Measurements from ENCODE around the gene CDHR2.
"Not testable (repeated sequence)": the region's sequence is repeated elsewhere in the genome, so short reads cannot be mapped to it uniquely, and the experiment has no call there.

The CDHR2 gene

GRCh38 chr5:176543428-176544182 lies 5.5 kb upstream of the CDHR2 start:
- H3K27ac ChIP-seq (ENCODE audit: low read length): no peak overlapping the region
- H3K9ac ChIP-seq (ENCODE audit: low read depth, low read length): peak overlapping the region; percentile 72; the same call in 1 of the 2 replicates
- H3K36me3 ChIP-seq (ENCODE audit: insufficient read depth, low read depth, low read length): no peaks in the 10 kb centered on the region
- H3K9me3 ChIP-seq (ENCODE audit: insufficient read depth, low read depth, low read length): no peaks in the 10 kb centered on the region
- H3K4me1 ChIP-seq (ENCODE audit: insufficient read depth, low read length): peaks cover 14% of the 10 kb centered on the region
- H3K4me3 ChIP-seq (ENCODE audit: low read length): peak overlapping the region; percentile 92
- peaks cover 25% of the 10 kb centered on the region; the same call in 1 of the 2 replicates for H3K27me3 ChIP-seq (ENCODE audit: insufficient read depth, low read length)

- Histone ChIP-seq H3K4me1 (ENCODE audit: insufficient read depth, low read length) (peaks cover 14% of the 10 kb centered on the region), H3K36me3 (ENCODE audit: insufficient read depth, low read depth, low read length) (no peaks in the 10 kb centered on the region), H3K27me3 (ENCODE audit: insufficient read depth, low read length) (peaks cover 25% of the 10 kb centered on the region; the same call in 1 of the 2 replicates), H3K27ac (ENCODE audit: low read length) (no peak overlapping the region), H3K9me3 (ENCODE audit: insufficient read depth, low read depth, low read length) (no peaks in the 10 kb centered on the region), H3K9ac (ENCODE audit: low read depth, low read length) (no peak overlapping the region), H3K4me3 (ENCODE audit: low read length) (no peak overlapping the region)
These were observed 3.8 kb upstream of the CDHR2 start for GRCh38 chr5:176545388-176545736.

GRCh38 chr5:176545737-176546509 lies 3.2 kb upstream of the CDHR2 start:
- no peak overlapping the region for H3K27ac ChIP-seq (ENCODE audit: low read length)
- no peak overlapping the region for H3K9ac ChIP-seq (ENCODE audit: low read depth, low read length)
- H3K9me3 ChIP-seq (ENCODE audit: insufficient read depth, low read depth, low read length): no peaks in the 10 kb centered on the region
- H3K4me3 ChIP-seq (ENCODE audit: low read length): no peak overlapping the region
- H3K27me3 ChIP-seq (ENCODE audit: insufficient read depth, low read length): peaks cover 25% of the 10 kb centered on the region; the same call in 1 of the 2 replicates
- no peaks in the 10 kb centered on the region for H3K36me3 ChIP-seq (ENCODE audit: insufficient read depth, low read depth, low read length)
- H3K4me1 ChIP-seq (ENCODE audit: insufficient read depth, low read length): peaks cover 13% of the 10 kb centered on the region

- Histone ChIP-seq H3K9ac (ENCODE audit: low read depth, low read length) (no peak overlapping the region), H3K27me3 (ENCODE audit: insufficient read depth, low read length) (peaks cover 14% of the 10 kb centered on the region; the same call in 1 of the 2 replicates), H3K36me3 (ENCODE audit: insufficient read depth, low read depth, low read length) (no peaks in the 10 kb centered on the region), H3K4me1 (ENCODE audit: insufficient read depth, low read length) (no peaks in the 10 kb centered on the region), H3K9me3 (ENCODE audit: insufficient read depth, low read depth, low read length) (no peaks in the 10 kb centered on the region), H3K27ac (ENCODE audit: low read length) (no peak overlapping the region), H3K4me3 (ENCODE audit: low read length) (no peak overlapping the region)
These were observed 1.3 kb upstream of the CDHR2 start for GRCh38 chr5:176547802-176548201.

- no peak overlapping the region for H3K27ac ChIP-seq (ENCODE audit: low read length)
- no peak overlapping the region for H3K4me3 ChIP-seq (ENCODE audit: low read length)
- no peaks in the 10 kb centered on the region for H3K9me3 ChIP-seq (ENCODE audit: insufficient read depth, low read depth, low read length)
- no peak overlapping the region for H3K9ac ChIP-seq (ENCODE audit: low read depth, low read length)
- peaks cover 8% of the 10 kb centered on the region for H3K4me1 ChIP-seq (ENCODE audit: insufficient read depth, low read length)
- no peaks in the 10 kb centered on the region for H3K36me3 ChIP-seq (ENCODE audit: insufficient read depth, low read depth, low read length)
- peaks cover 4% of the 10 kb centered on the region; the same call in 1 of the 2 replicates for H3K27me3 ChIP-seq (ENCODE audit: insufficient read depth, low read length)
These were observed 729 bp downstream of the CDHR2 start for GRCh38 chr5:176549871-176550270.

- Histone ChIP-seq H3K4me1 (ENCODE audit: insufficient read depth, low read length) (peaks cover 8% of the 10 kb centered on the region), H3K9me3 (ENCODE audit: insufficient read depth, low read depth, low read length) (no peaks in the 10 kb centered on the region), H3K4me3 (ENCODE audit: low read length) (no peak overlapping the region), H3K36me3 (ENCODE audit: insufficient read depth, low read depth, low read length) (no peaks in the 10 kb centered on the region), H3K27ac (ENCODE audit: low read length) (no peak overlapping the region), H3K27me3 (ENCODE audit: insufficient read depth, low read length) (no peaks in the 10 kb centered on the region), H3K9ac (ENCODE audit: low read depth, low read length) (no peak overlapping the region)
These were observed 1.2 kb downstream of the CDHR2 start for GRCh38 chr5:176550275-176550831.

GRCh38 chr5:176550937-176551336 lies 1.8 kb downstream of the CDHR2 start:
- not testable (repeated sequence) for H3K4me3 ChIP-seq (ENCODE audit: low read length); H3K9me3 ChIP-seq (ENCODE audit: insufficient read depth, low read depth, low read length); H3K27ac ChIP-seq (ENCODE audit: low read length); H3K4me1 ChIP-seq (ENCODE audit: insufficient read depth, low read length); H3K9ac ChIP-seq (ENCODE audit: low read depth, low read length); H3K36me3 ChIP-seq (ENCODE audit: insufficient read depth, low read depth, low read length); H3K27me3 ChIP-seq (ENCODE audit: insufficient read depth, low read length)

- no peaks in the 10 kb centered on the region for H3K36me3 ChIP-seq (ENCODE audit: insufficient read depth, low read depth, low read length)
- no peak overlapping the region for H3K4me3 ChIP-seq (ENCODE audit: low read length)
- no peak overlapping the region for H3K9ac ChIP-seq (ENCODE audit: low read depth, low read length)
- no peaks in the 10 kb centered on the region for H3K9me3 ChIP-seq (ENCODE audit: insufficient read depth, low read depth, low read length)
- H3K27me3 ChIP-seq (ENCODE audit: insufficient read depth, low read length): no peaks in the 10 kb centered on the region
- H3K27ac ChIP-seq (ENCODE audit: low read length): no peak overlapping the region
- H3K4me1 ChIP-seq (ENCODE audit: insufficient read depth, low read length): peaks cover 8% of the 10 kb centered on the region
These were observed 3.3 kb downstream of the CDHR2 start for GRCh38 chr5:176552332-176552869.

- no peaks in the 10 kb centered on the region for H3K9me3 ChIP-seq (ENCODE audit: insufficient read depth, low read depth, low read length)
- H3K9ac ChIP-seq (ENCODE audit: low read depth, low read length): no peak overlapping the region
- H3K27me3 ChIP-seq (ENCODE audit: insufficient read depth, low read length): no peaks in the 10 kb centered on the region
- peaks cover 8% of the 10 kb centered on the region for H3K4me1 ChIP-seq (ENCODE audit: insufficient read depth, low read length)
- H3K4me3 ChIP-seq (ENCODE audit: low read length): no peak overlapping the region
- H3K27ac ChIP-seq (ENCODE audit: low read length): no peak overlapping the region
- no peaks in the 10 kb centered on the region for H3K36me3 ChIP-seq (ENCODE audit: insufficient read depth, low read depth, low read length)
These were observed 4.3 kb downstream of the CDHR2 start for GRCh38 chr5:176553260-176554085.

GRCh38 chr5:176557846-176558245 lies 8.7 kb downstream of the CDHR2 start:
- Histone ChIP-seq H3K27ac (ENCODE audit: low read length) (no peak overlapping the region), H3K27me3 (ENCODE audit: insufficient read depth, low read length) (no peaks in the 10 kb centered on the region), H3K36me3 (ENCODE audit: insufficient read depth, low read depth, low read length) (no peaks in the 10 kb centered on the region), H3K9me3 (ENCODE audit: insufficient read depth, low read depth, low read length) (no peaks in the 10 kb centered on the region), H3K4me3 (ENCODE audit: low read length) (no peak overlapping the region), H3K9ac (ENCODE audit: low read depth, low read length) (no peak overlapping the region), H3K4me1 (ENCODE audit: insufficient read depth, low read length) (peaks cover 8% of the 10 kb centered on the region)

GRCh38 chr5:176559683-176560082 lies 10.5 kb downstream of the CDHR2 start:
- no peaks in the 10 kb centered on the region for H3K4me1 ChIP-seq (ENCODE audit: insufficient read depth, low read length)

More at GRCh38 chr5:176559683-176560082, 10.5 kb downstream of the CDHR2 start:
- H3K27me3 ChIP-seq (ENCODE audit: insufficient read depth, low read length): no peaks in the 10 kb centered on the region
- H3K27ac ChIP-seq (ENCODE audit: low read length): no peak overlapping the region
- no peak overlapping the region for H3K4me3 ChIP-seq (ENCODE audit: low read length)
- H3K36me3 ChIP-seq (ENCODE audit: insufficient read depth, low read depth, low read length): no peaks in the 10 kb centered on the region
- no peak overlapping the region for H3K9ac ChIP-seq (ENCODE audit: low read depth, low read length)
- H3K9me3 ChIP-seq (ENCODE audit: insufficient read depth, low read depth, low read length): no peaks in the 10 kb centered on the region

All from iPS-20b (cell line).